Right lobe of liver (tissue), 6 donors: ENCODE data around the gene POLR2B. TPM values are rescaled to one million over a fixed set of nuclear protein-coding genes. Genes with fewer than 3 reads are reported as not detected.
A peak's percentile ranks its signal among the peaks of the same experiment; 100 is the strongest.

Experiments
- ATAC-seq, 4 donors: fragments of 200-7000 bp; cut with Tn5 transposase; one replicate each; pipeline ENCODE4 v1.9.1; 2020; ENCODE audit warnings: mild to moderate bottlenecking in 4 of 4, moderate library complexity in 4 of 4
- DNase-seq, 3 donors: peaks; one replicate each; pipeline ENCODE4 v3.0.0-alpha.2; 2020
- H3K27ac ChIP-seq, 3 donors: fragments of 200-600 bp; one replicate each; pipeline ENCODE4 v1.8.0; 2022
- H3K27me3 ChIP-seq, 2 donors: fragments of 200-600 bp; one replicate each; pipeline ENCODE4 v1.8.0; 2022
- H3K36me3 ChIP-seq, 4 donors: fragments of 200-600 bp; sonication (generic) in 1 of 4; one replicate each; pipeline versions ENCODE4 v1.5.1 to v1.8.0; 2017 to 2022; ENCODE audit warnings: control low read depth in 1 of 4
- H3K4me1 ChIP-seq, 4 donors: fragments of 200-600 bp; sonication (generic) in 1 of 4; one replicate each; pipeline versions ENCODE4 v1.5.1 to v1.8.0; 2017 to 2022; ENCODE audit warnings: control low read depth in 1 of 4
- H3K4me3 ChIP-seq, 3 donors: fragments of 200-600 bp; one replicate each; pipeline ENCODE4 v1.8.0; 2022
- H3K9me3 ChIP-seq, 4 donors: fragments of 200-600 bp; sonication (generic) in 1 of 4; one replicate each; pipeline versions ENCODE4 v1.5.1 to v1.8.0; 2017 to 2022; ENCODE audit warnings: control low read depth in 1 of 4
- CTCF ChIP-seq, 4 donors: fragments of 200-600 bp in 3 of 4; fragments of 450-650 bp in 1 of 4; IDR thresholded peaks; one replicate each; pipeline versions ENCODE4 v1.5.1 to v1.8.0; 2016 to 2022; ENCODE audit warnings: antibody characterized with exemption in 4 of 4, mild to moderate bottlenecking in 2 of 4
- POLR2A ChIP-seq: fragments of 450-650 bp; IDR thresholded peaks from one replicate; pipeline ENCODE4 v1.6.1; 2017; ENCODE audit warnings: antibody characterized with exemption, mild to moderate bottlenecking
- WGBS: methylation state at CpG from one replicate; pipeline ENCODE4 v1.1.6; 2018; ENCODE audit warnings: low coverage, low lambda C conversion rate; ENCODE audit not compliant: insufficient coverage; ENCODE audit errors: missing lambda C conversion rate; 5-methylcytosine and 5-hydroxymethylcytosine counted together
- intact Hi-C, 2 donors: fragments of 100-400 bp; cut with DNase I; formaldehyde crosslinking; loops; one replicate each; pipeline versions ENCODE4 v1.11.2 to v1.14.1; 2022
- total RNA-seq, 6 experiments: library from RNA; depleted of rRNA in 2 of 6; stranded (reverse); fragments of >200 nt in 2 of 6; fragmentation: NEBNext Ultra II Directional in 3 of 6; extraction: Animal tissue kit (Norgen Biotek cat#: 25700) in 3 of 6; gene quantifications; one replicate each; pipeline versions ENCODE4 v1.1.0 to v1.2.4, GENCODE V29; 2016 to 2023
- donor health status: DM: no; HTN: yes; CAD: no.
- donor health status: DM: no; HTN: no; CAD: no.
- donor health status: DM: no; HTN: no; CAD: no.
- donor health status: DM: no; HTN: yes; CAD: no.
- donor health status: DM: no; HTN: yes; CAD: no.

The POLR2B gene
- total RNA-seq, 6 experiments from 2014 or later: 24.6 to 37.1 (median 27.3) TPM

DNA sequence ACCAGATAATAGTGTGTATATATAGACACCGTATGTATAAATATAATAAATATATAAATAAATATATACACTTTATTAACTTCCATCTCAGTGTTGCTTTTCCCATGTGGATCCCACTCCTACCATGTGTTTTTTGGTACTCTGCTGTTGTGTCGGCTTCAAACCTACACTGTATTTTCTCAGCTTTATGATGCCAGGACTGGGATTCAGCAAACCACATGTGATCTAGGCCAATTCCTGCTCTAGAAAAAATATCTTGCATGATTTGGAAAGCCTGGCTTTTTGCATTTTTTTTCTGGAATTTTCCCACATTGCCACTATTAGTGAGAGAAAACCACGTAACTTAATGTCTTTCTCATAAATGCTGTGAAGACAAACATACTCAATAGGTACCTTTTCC, 55.8 kb downstream of the POLR2B start:
- H3K9me3 ChIP-seq: no peaks in the 10 kb centered on the region
- no peak overlapping the region for H3K4me3 ChIP-seq
- no peaks in the 10 kb centered on the region for H3K4me1 ChIP-seq
- no peaks in the 10 kb centered on the region for H3K27me3 ChIP-seq
- no peak overlapping the region for H3K27ac ChIP-seq
- no peak for ATAC-seq
- H3K36me3 ChIP-seq: peaks cover 0 to 34% (median 16%) of the 10 kb centered on the region in 4 donors
- DNase-seq: no peak
- 69% methylated on average over 3 of the region's 3 CpGs for WGBS
- intact Hi-C loops: no loop called here
- no peak for TF ChIP-seq POLR2A

DNA sequence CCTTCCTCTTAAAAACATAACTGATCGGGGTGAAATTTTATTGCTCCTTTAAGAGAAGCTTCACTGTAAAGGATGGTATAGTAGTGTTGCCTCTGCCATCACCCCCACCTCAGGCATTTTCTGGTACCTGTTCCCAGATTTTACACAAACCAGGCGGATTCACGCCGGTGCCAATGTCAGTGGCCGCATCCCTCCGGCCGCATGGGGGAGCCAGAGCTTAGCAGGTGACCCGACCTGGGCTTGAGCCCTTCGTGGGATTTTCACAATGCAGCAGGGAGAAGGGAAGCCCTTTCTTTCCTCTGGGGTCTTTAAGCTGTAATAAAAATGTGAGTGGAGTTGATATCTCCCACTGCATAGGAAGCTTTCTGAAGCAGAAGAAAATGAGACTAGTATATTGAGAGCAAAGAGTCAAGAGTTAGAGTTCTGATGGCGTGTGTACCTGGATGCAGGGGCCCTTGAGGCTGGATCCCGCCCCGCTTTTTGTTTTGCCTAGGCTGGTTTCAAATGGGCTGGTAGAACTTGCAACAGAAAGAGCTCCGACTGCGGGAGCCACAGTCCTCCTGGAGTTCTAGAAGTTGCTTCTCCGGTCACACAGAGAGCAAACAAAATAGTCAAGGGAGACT, 59.4 kb downstream of the POLR2B start:
- intact Hi-C loops: no loop called here
- H3K9me3 ChIP-seq: no peaks in the 10 kb centered on the region
- H3K27ac ChIP-seq: no peak overlapping the region
- ATAC-seq: peak; percentile 71 to 85 (median 74)
- no peak overlapping the region for H3K4me3 ChIP-seq
- no peaks in the 10 kb centered on the region for H3K4me1 ChIP-seq
- WGBS: 25% methylated on average over 13 of the region's 15 CpGs
- H3K36me3 ChIP-seq: peaks cover 0 to 3% (median 0%) of the 10 kb centered on the region in 4 donors
- H3K27me3 ChIP-seq: no peaks in the 10 kb centered on the region
- DNase-seq: peak; percentile 53 to 62 (median 59)
- TF ChIP-seq CTCF (IDR thresholded peaks at IDR 0.05): peak; percentile 43 to 73 (median 62)
- no peak for TF ChIP-seq POLR2A

GRCh38 chr4:57039345-57039744, 60.6 kb downstream of the POLR2B start:
- Histone ChIP-seq H3K27me3 (no peaks in the 10 kb centered on the region), H3K27ac (no peak overlapping the region), H3K4me1 (no peaks in the 10 kb centered on the region), H3K9me3 (no peaks in the 10 kb centered on the region), H3K4me3 (no peak overlapping the region), H3K36me3 (no peaks in the 10 kb centered on the region)
- DNase-seq (no peak), ATAC-seq (no peak)
- 30% methylated on average over 2 of the region's 2 CpGs for WGBS
- intact Hi-C loops: no loop called here
- no peak for TF ChIP-seq CTCF (IDR thresholded peaks at IDR 0.05)
- TF ChIP-seq POLR2A: no peak

GRCh38 chr4:57040510-57040909, 61.8 kb downstream of the POLR2B start:
- Histone ChIP-seq H3K4me3 (no peak overlapping the region), H3K27me3 (no peaks in the 10 kb centered on the region), H3K4me1 (no peaks in the 10 kb centered on the region), H3K27ac (no peak overlapping the region), H3K36me3 (no peaks in the 10 kb centered on the region), H3K9me3 (no peaks in the 10 kb centered on the region)
- intact Hi-C loops: no loop called here
- WGBS: 72% methylated on average over 3 of the region's 6 CpGs
- DNase-seq (no peak), ATAC-seq (no peak)
- no peak for TF ChIP-seq CTCF (IDR thresholded peaks at IDR 0.05)
- no peak for TF ChIP-seq POLR2A

DNA sequence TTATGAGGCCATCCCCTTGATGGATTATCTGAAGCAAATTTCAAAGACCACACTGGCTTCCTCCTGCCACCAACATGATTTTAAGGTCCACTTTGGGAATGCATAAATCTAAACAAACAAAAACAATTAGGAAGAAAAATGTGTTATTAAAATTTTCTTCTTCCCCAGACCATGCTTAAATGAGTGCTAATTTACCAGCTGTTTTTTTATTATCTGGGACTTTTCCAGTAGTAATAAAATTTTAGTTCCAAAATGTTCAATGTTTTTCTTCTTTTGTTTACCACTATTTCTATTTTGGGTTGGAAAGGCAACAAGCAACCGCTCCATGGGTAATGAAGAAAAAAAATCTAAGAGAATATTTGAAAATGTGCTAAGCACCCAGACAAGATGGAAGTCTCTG, 62.3 kb downstream of the POLR2B start:
- TF ChIP-seq CTCF (IDR thresholded peaks at IDR 0.05) (no peak), POLR2A (no peak)
- WGBS: 82% methylated on average over 1 of the region's 1 CpG

More for the DNA sequence above, 62.3 kb downstream of the POLR2B start:
- H3K27me3 ChIP-seq: no peaks in the 10 kb centered on the region
- intact Hi-C loops: no loop called here
- DNase-seq (no peak), ATAC-seq (no peak)
- no peaks in the 10 kb centered on the region for H3K36me3 ChIP-seq
- H3K9me3 ChIP-seq: no peaks in the 10 kb centered on the region
- no peak overlapping the region for H3K4me3 ChIP-seq
- H3K27ac ChIP-seq: no peak overlapping the region
- no peaks in the 10 kb centered on the region for H3K4me1 ChIP-seq
